ENCODE measurements around the gene RASAL2. TPM values are rescaled to one million over a fixed set of nuclear protein-coding genes. Genes with fewer than 3 reads are reported as not detected.
"Not testable (repeated sequence)": the region's sequence is repeated elsewhere in the genome, so short reads cannot be mapped to it uniquely, and the experiment has no call there.

The RASAL2 gene
- total and polyA plus RNA-seq, 2 donors (not counting 1 experiment from before 2014, with no cell fraction given) = 0.12 TPM; not detected in 1

DNA sequence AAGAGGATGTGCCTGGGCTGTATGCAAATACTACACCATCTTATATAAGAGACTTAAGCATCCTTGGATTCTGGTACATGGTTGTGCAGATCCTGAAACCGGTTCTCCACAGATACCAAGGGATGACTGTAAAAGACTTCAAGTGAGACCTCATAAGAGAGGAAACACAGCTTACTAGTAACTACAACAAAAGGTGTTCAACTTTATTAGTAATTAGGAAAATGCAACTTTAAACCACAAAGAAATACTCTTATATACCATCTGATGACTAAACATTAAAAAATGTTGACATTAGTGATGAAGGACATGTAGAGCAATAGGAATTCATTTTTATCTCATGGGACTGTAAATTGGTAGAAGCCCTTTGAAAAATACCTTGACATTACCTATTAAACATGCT lies 102.7 kb downstream of the RASAL2 start:
- intact Hi-C loops (cut with micrococcal nuclease) = no loop called here
- H3K9me3 Mint-ChIP-seq (ENCODE audit: insufficient read depth) = peaks cover 3% of the 10 kb centered on the region
- H2AFZ ChIP-seq (ENCODE audit: insufficient read depth, low read depth, low read length, poor library complexity, severe bottlenecking) = no peak overlapping the region
- H3K27me3 Mint-ChIP-seq = no peaks in the 10 kb centered on the region
- no peak for DNase-seq
- H3K4me3 Mint-ChIP-seq = no peak overlapping the region
- POLR2A ChIA-PET = no interaction called here
- H3K27me3 ChIP-seq (replicated peaks in 1 of 4; ENCODE audit: control extremely low read depth in 1 of 4, control insufficient read depth in 3 of 4, insufficient read depth in 4 of 4, low read length in 3 of 4) = no peaks in the 10 kb centered on the region
- H3K27ac Mint-ChIP-seq = no peak overlapping the region
- peaks cover 0 to 7% (median 0%) of the 10 kb centered on the region in 3 donors for H3K9me3 ChIP-seq (ENCODE audit: control extremely low read depth in 1 of 3, control insufficient read depth in 2 of 3, insufficient read depth in 1 of 3, low read length in 2 of 3)
- ATAC-seq (ENCODE audit: low read depth) = no peak
- peaks cover 4% of the 10 kb centered on the region for H3K4me1 Mint-ChIP-seq
- no peak overlapping the region for H3K4me3 ChIP-seq (ENCODE audit: control extremely low read depth in 1 of 5, extremely low read depth in 1 of 5, insufficient read depth in 1 of 5, low read depth in 2 of 5, low read length in 4 of 5)
- no peak overlapping the region for H3K4me2 ChIP-seq (replicated peaks; ENCODE audit: low read depth, low read length, poor library complexity, severe bottlenecking)
- H3K36me3 ChIP-seq (replicated peaks in 1 of 2; ENCODE audit: control extremely low read depth in 1 of 2, control insufficient read depth in 1 of 2, extremely low read depth in 1 of 2, insufficient read depth in 2 of 2, low read length in 1 of 2) = no peaks in the 10 kb centered on the region
- peaks cover 0 to 3% of the 10 kb centered on the region in 2 donors for H3K4me1 ChIP-seq (ENCODE audit: control insufficient read depth in 2 of 2, insufficient read depth in 2 of 2, low read length in 2 of 2)
- no peaks in the 10 kb centered on the region for H3K79me2 ChIP-seq (ENCODE audit: control insufficient read depth, insufficient read depth, low read length)
- TF ChIP-seq CTCF (IDR thresholded peaks at IDR 0.05) (no peak), EZH2 (IDR thresholded peaks at IDR 0.05; ENCODE audit: borderline replicate concordance, insufficient read depth, low read depth, low read length, poor library complexity, severe bottlenecking) (no peak)
- WGBS (ENCODE audit: insufficient coverage) = no CpG with 5 or more reads among the region's 1 CpG
- H4K20me1 ChIP-seq (ENCODE audit: control insufficient read depth, insufficient read depth, low read length, poor library complexity, severe bottlenecking) = no peaks in the 10 kb centered on the region
- CTCF ChIA-PET = no interaction called here
- H3K27ac ChIP-seq (ENCODE audit: low read length in 2 of 2) = no peak overlapping the region
- H3K9ac ChIP-seq (ENCODE audit: low read length) = no peak overlapping the region

DNA sequence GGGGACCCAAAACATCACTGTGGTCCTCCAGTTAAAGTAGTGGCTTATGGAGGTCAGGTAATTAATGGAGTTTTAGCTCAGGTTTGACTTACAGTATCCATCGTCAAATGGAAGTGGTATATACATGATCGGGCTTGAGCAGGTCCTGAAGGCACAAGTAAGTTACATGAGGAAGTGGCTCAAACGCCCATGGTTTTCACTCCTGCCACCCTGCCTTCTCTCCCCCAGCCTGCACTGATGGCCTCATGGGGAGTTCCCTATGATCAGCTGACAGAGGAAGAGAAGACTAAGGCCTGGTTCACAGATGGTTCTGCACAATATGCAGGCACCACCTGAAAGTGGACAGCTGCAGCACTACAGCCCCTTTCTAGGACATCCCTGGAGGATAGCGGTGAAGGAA lies 108.2 kb downstream of the RASAL2 start:
- DNase-seq; H3K9me3 ChIP-seq (ENCODE audit: control extremely low read depth in 1 of 3, control insufficient read depth in 2 of 3, insufficient read depth in 1 of 3, low read length in 2 of 3); ATAC-seq (ENCODE audit: low read depth); H3K9me3 Mint-ChIP-seq (ENCODE audit: insufficient read depth); H3K79me2 ChIP-seq (ENCODE audit: control insufficient read depth, insufficient read depth, low read length); CTCF ChIA-PET; H2AFZ ChIP-seq (ENCODE audit: insufficient read depth, low read depth, low read length, poor library complexity, severe bottlenecking); H4K20me1 ChIP-seq (ENCODE audit: control insufficient read depth, insufficient read depth, low read length, poor library complexity, severe bottlenecking); H3K4me3 ChIP-seq (ENCODE audit: control extremely low read depth in 1 of 5, extremely low read depth in 1 of 5, insufficient read depth in 1 of 5, low read depth in 2 of 5, low read length in 4 of 5); H3K4me2 ChIP-seq (replicated peaks; ENCODE audit: low read depth, low read length, poor library complexity, severe bottlenecking); H3K4me3 Mint-ChIP-seq; intact Hi-C loops (cut with micrococcal nuclease); H3K27me3 ChIP-seq (replicated peaks in 1 of 4; ENCODE audit: control extremely low read depth in 1 of 4, control insufficient read depth in 3 of 4, insufficient read depth in 4 of 4, low read length in 3 of 4); POLR2A ChIA-PET; H3K4me1 ChIP-seq (ENCODE audit: control insufficient read depth in 2 of 2, insufficient read depth in 2 of 2, low read length in 2 of 2); H3K4me1 Mint-ChIP-seq; H3K36me3 ChIP-seq (replicated peaks in 1 of 2; ENCODE audit: control extremely low read depth in 1 of 2, control insufficient read depth in 1 of 2, extremely low read depth in 1 of 2, insufficient read depth in 2 of 2, low read length in 1 of 2); H3K27ac ChIP-seq (ENCODE audit: low read length in 2 of 2); H3K27ac Mint-ChIP-seq; H3K9ac ChIP-seq (ENCODE audit: low read length); H3K27me3 Mint-ChIP-seq: not testable (repeated sequence)
- WGBS (ENCODE audit: insufficient coverage) = 92% methylated on average over 1 of the region's 4 CpGs

DNA sequence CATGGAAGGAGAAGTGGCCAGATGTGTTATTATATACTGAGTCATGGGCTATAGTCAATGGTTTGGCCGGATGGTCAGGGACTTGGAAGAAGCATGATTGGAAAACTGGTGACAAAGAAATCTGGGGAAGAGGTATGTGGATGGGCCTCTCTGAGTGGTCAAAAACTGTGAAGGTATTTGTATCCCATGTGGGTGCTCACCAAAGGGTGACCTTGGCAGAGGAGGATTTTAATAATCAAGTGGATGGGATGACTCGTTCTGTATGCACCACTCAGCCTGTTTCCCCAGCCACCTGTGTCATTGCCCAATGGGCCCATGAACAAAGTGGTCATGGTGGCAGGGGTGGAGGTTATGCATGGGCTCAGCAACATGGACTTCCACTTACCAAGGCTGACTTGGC lies 108.6 kb downstream of the RASAL2 start:
- H3K9me3 ChIP-seq (ENCODE audit: control extremely low read depth in 1 of 3, control insufficient read depth in 2 of 3, insufficient read depth in 1 of 3, low read length in 2 of 3); H3K4me3 ChIP-seq (ENCODE audit: control extremely low read depth in 1 of 5, extremely low read depth in 1 of 5, insufficient read depth in 1 of 5, low read depth in 2 of 5, low read length in 4 of 5); H3K27ac Mint-ChIP-seq; H3K27me3 ChIP-seq (replicated peaks in 1 of 4; ENCODE audit: control extremely low read depth in 1 of 4, control insufficient read depth in 3 of 4, insufficient read depth in 4 of 4, low read length in 3 of 4); H3K79me2 ChIP-seq (ENCODE audit: control insufficient read depth, insufficient read depth, low read length); intact Hi-C loops (cut with micrococcal nuclease); H3K9ac ChIP-seq (ENCODE audit: low read length); H3K4me2 ChIP-seq (replicated peaks; ENCODE audit: low read depth, low read length, poor library complexity, severe bottlenecking); ATAC-seq (ENCODE audit: low read depth); H3K27ac ChIP-seq (ENCODE audit: low read length in 2 of 2); H4K20me1 ChIP-seq (ENCODE audit: control insufficient read depth, insufficient read depth, low read length, poor library complexity, severe bottlenecking); H2AFZ ChIP-seq (ENCODE audit: insufficient read depth, low read depth, low read length, poor library complexity, severe bottlenecking); H3K4me1 ChIP-seq (ENCODE audit: control insufficient read depth in 2 of 2, insufficient read depth in 2 of 2, low read length in 2 of 2); H3K36me3 ChIP-seq (replicated peaks in 1 of 2; ENCODE audit: control extremely low read depth in 1 of 2, control insufficient read depth in 1 of 2, extremely low read depth in 1 of 2, insufficient read depth in 2 of 2, low read length in 1 of 2); DNase-seq; H3K4me3 Mint-ChIP-seq; CTCF ChIA-PET; POLR2A ChIA-PET; H3K27me3 Mint-ChIP-seq; H3K4me1 Mint-ChIP-seq; H3K9me3 Mint-ChIP-seq (ENCODE audit: insufficient read depth): not testable (repeated sequence)
- 94% methylated on average over 2 of the region's 2 CpGs for WGBS (ENCODE audit: insufficient coverage)
